ENCODE data around the gene YTHDF1. TPM values are rescaled to one million over a fixed set of nuclear protein-coding genes. Genes with fewer than 3 reads are reported as not detected.

Gene YTHDF1
- total and polyA plus RNA-seq, 2 of the 8 experiments (the other 6 are each of a cell fraction or from before 2014, with no cell fraction given) = 32.8 to 66.0 TPM

GRCh38 chr20:63182425-63182824, 33.5 kb downstream of the YTHDF1 start:
- POLR2A ChIA-PET (ENCODE audit: partially characterized antibody) = interaction anchor here (1.0 to 2.2 kb wide), 4 partner anchors 15 to 32 kb away, joined by 3 to 12 read pairs (median 3); partner anchors contain the start of gene YTHDF1
- H3K4me2 ChIP-seq (ENCODE audit: insufficient read depth in 1 of 2, low read depth in 2 of 2, low read length in 2 of 2) = no peak overlapping the region
- no peak overlapping the region for H2BK20ac ChIP-seq (ENCODE audit: low read length)
- H3K4me3 ChIP-seq (ENCODE audit: extremely low read depth in 1 of 4, insufficient read depth in 2 of 4, low read depth in 3 of 4, low read length in 4 of 4) = no peak overlapping the region
- no peaks in the 10 kb centered on the region for H3K79me1 ChIP-seq (ENCODE audit: low read depth, low read length)
- H3K9me3 ChIP-seq (ENCODE audit: insufficient read depth in 2 of 2, low read depth in 1 of 2, low read length in 1 of 2) = peaks cover 0 to 9% of the 10 kb centered on the region in 2 experiments; a peak in 2 of 4 replicates
- H2BK120ac ChIP-seq (replicated peaks; ENCODE audit: low read depth, low read length) = no peak overlapping the region
- peaks cover 3 to 15% of the 10 kb centered on the region in 2 experiments for H4K20me1 ChIP-seq (replicated peaks in 1 of 2; ENCODE audit: control insufficient read depth in 1 of 2, insufficient read depth in 2 of 2, low read length in 2 of 2)
- H4K8ac ChIP-seq (ENCODE audit: extremely low read depth, insufficient read depth, low read length) = no peak overlapping the region; the same call in none of the 2 replicates
- no peak overlapping the region for H4K5ac ChIP-seq (ENCODE audit: insufficient read length, low read depth, low read length)
- H3K4ac ChIP-seq (replicated peaks; ENCODE audit: insufficient read length, low read depth, low read length) = no peak overlapping the region
- no peak overlapping the region for H3K14ac ChIP-seq (ENCODE audit: insufficient read length)
- no peaks in the 10 kb centered on the region for H3K36me3 ChIP-seq (ENCODE audit: control insufficient read depth in 2 of 4, insufficient read depth in 4 of 4, low read length in 3 of 4)
- CTCF ChIA-PET (ENCODE audit: partially characterized antibody) = interaction anchor here (0.7 to 6.4 kb wide), 22 partner anchors 9 to 210 kb away, joined by 3 to 59 read pairs (median 5); partner anchors contain the start of genes CHRNA4, COL20A1 and NKAIN4
- H3K27ac ChIP-seq (ENCODE audit: low read depth, low read length) = no peak overlapping the region
- H3K9ac ChIP-seq (replicated peaks in 1 of 4; ENCODE audit: extremely low read depth in 1 of 4, low read depth in 3 of 4, low read length in 3 of 4) = no peak overlapping the region
- H3K27me3 ChIP-seq (replicated peaks in 1 of 4; ENCODE audit: control insufficient read depth in 3 of 4, extremely low read depth in 1 of 4, insufficient read depth in 3 of 4, low read length in 3 of 4) = peaks cover 4 to 12% (median 7%) of the 10 kb centered on the region in 4 experiments; a peak in 6 of 7 replicates
- no peak overlapping the region for H2AK5ac ChIP-seq (ENCODE audit: low read depth, low read length)
- H2BK5ac ChIP-seq (ENCODE audit: low read depth, low read length) = no peak overlapping the region
- H2BK15ac ChIP-seq (ENCODE audit: low read length) = no peak overlapping the region
- no peak overlapping the region for H2BK12ac ChIP-seq (ENCODE audit: low read depth, low read length)
- H3K18ac ChIP-seq (ENCODE audit: extremely low read depth, low read length) = no peak overlapping the region
- no peak overlapping the region for H3K56ac ChIP-seq (replicated peaks; ENCODE audit: insufficient read length, low read depth, low read length)
- peaks cover 9% of the 10 kb centered on the region for H3K23me2 ChIP-seq (ENCODE audit: low read depth, low read length)
- no peak overlapping the region for H3K23ac ChIP-seq (ENCODE audit: insufficient read length)
- WGBS, 2 experiments (ENCODE audit: extremely low coverage in 1 of 2, insufficient coverage in 1 of 2, insufficient read length in 1 of 2, insufficient replicate concordance in 2 of 2, low coverage in 1 of 2, low lambda C conversion rate in 2 of 2, missing lambda C conversion rate in 1 of 2) = 71% methylated on average over 1 of the region's 8 CpGs; no CpG with 5 or more reads in 1 of the 2 experiments
- no peaks in the 10 kb centered on the region for H3K79me2 ChIP-seq (ENCODE audit: control insufficient read depth in 1 of 2, insufficient read depth in 2 of 2, low read length in 2 of 2)
- H2AFZ ChIP-seq (ENCODE audit: low read length) = no peak overlapping the region
- FAIRE-seq = no peak
- DNase-seq (ENCODE audit: low read depth in 1 of 2, low spot score in 2 of 2) = no peak
- peaks cover 0 to 19% (median 10%) of the 10 kb centered on the region in 4 experiments; a peak in 5 of 7 replicates for H3K4me1 ChIP-seq (replicated peaks in 1 of 4; ENCODE audit: control insufficient read depth in 3 of 4, insufficient read depth in 4 of 4, low read length in 3 of 4)
- no peak overlapping the region for H4K91ac ChIP-seq (replicated peaks; ENCODE audit: insufficient read length, low read length)
- no peak for TF ChIP-seq PHF8 (conservative IDR thresholded peaks at IDR 0.05; ENCODE audit: low read depth, low read length)
- TF ChIP-seq KDM1A (IDR thresholded peaks at IDR 0.05; ENCODE audit: borderline replicate concordance, low read length) = no peak
- no peak for TF ChIP-seq SIX5 (IDR thresholded peaks at IDR 0.05; ENCODE audit: low read depth, low read length)
- no peak for TF ChIP-seq MAX (IDR thresholded peaks at IDR 0.05)
- TF ChIP-seq RAD21 (IDR thresholded peaks at IDR 0.05 in 1 of 2, conservative IDR thresholded peaks at IDR 0.05 in 1 of 2; ENCODE audit: low read depth in 2 of 2, low read length in 2 of 2) = no peak
- no peak for TF ChIP-seq RBBP5 (IDR thresholded peaks at IDR 0.05; ENCODE audit: borderline replicate concordance, low read depth, low read length)
- no peak for TF ChIP-seq NANOG (IDR thresholded peaks at IDR 0.05; ENCODE audit: insufficient read depth, low read depth, low read length, poor library complexity, severe bottlenecking)
- TF ChIP-seq HDAC2 (IDR thresholded peaks at IDR 0.05; ENCODE audit: borderline replicate concordance in 1 of 2, low read depth in 2 of 2, low read length in 2 of 2) = no peak
- no peak for TF ChIP-seq BACH1 (IDR thresholded peaks at IDR 0.05; ENCODE audit: low read length)
- no peak for TF ChIP-seq CBX8 (IDR thresholded peaks at IDR 0.05; ENCODE audit: borderline replicate concordance, low read depth, low read length)
- no peak for TF ChIP-seq POU5F1 (IDR thresholded peaks at IDR 0.05; ENCODE audit: low read depth, low read length)
- TF ChIP-seq SUZ12 (IDR thresholded peaks at IDR 0.05; ENCODE audit: low read length) = no peak
- TF ChIP-seq JUND (IDR thresholded peaks at IDR 0.05; ENCODE audit: low read length) = no peak

Measured in H1 (cell line).